IMR-90 (cell line): ENCODE measurements around the gene BTN3A1.

Experiments used
- BHLHE40 ChIP-seq: fragments of 150-350 bp; IDR thresholded peaks from 2 replicates; pipeline ENCODE4 v1.6.1; 2016; ENCODE audit warnings: mild to moderate bottlenecking, low read depth, low read length
- CEBPB ChIP-seq: IDR thresholded peaks from 2 replicates; pipeline ENCODE4 v1.6.1; 2012; ENCODE audit warnings: low read depth, low read length, improper control_type of control experiment
- FOS ChIP-seq: fragments of 150-350 bp; IDR thresholded peaks from 2 replicates; pipeline ENCODE4 v1.6.1; 2016; ENCODE audit warnings: low read depth, low read length
- MAFK ChIP-seq: IDR thresholded peaks from 2 replicates; pipeline ENCODE4 v1.6.1; 2012; ENCODE audit warnings: low read depth, low read length, improper control_type of control experiment
- MAZ ChIP-seq: IDR thresholded peaks from 2 replicates; pipeline ENCODE4 v1.6.1; 2012; ENCODE audit warnings: low read depth, mild to moderate bottlenecking, low read length, improper control_type of control experiment, moderate library complexity, borderline replicate concordance
- MXI1 ChIP-seq: IDR thresholded peaks from 2 replicates; pipeline ENCODE4 v1.6.1; 2012; ENCODE audit warnings: low read depth, mild to moderate bottlenecking, low read length, moderate library complexity, borderline replicate concordance
- NFE2L2 ChIP-seq: fragments of 150-350 bp; IDR thresholded peaks from 2 replicates; pipeline ENCODE4 v1.6.1; 2016; ENCODE audit warnings: low read depth, mild to moderate bottlenecking, low read length
- POLR2A ChIP-seq: IDR thresholded peaks from 2 replicates; pipeline ENCODE4 v1.6.1; 2012; ENCODE audit warnings: mild to moderate bottlenecking, low read depth, low read length
- RCOR1 ChIP-seq: IDR thresholded peaks from 2 replicates; pipeline ENCODE4 v1.6.1; 2012; ENCODE audit warnings: mild to moderate bottlenecking, low read length, improper control_type of control experiment; ENCODE audit not compliant: insufficient replicate concordance
- RFX5 ChIP-seq: IDR thresholded peaks from 2 replicates; pipeline ENCODE4 v1.8.0; 2012; ENCODE audit warnings: low read depth, mild to moderate bottlenecking, low read length, moderate library complexity
- SMC3 ChIP-seq: fragments of 150-350 bp; IDR thresholded peaks from 2 replicates; pipeline ENCODE4 v1.6.1; 2016; ENCODE audit warnings: low read depth, mild to moderate bottlenecking, antibody characterized with exemption, low read length, moderate library complexity
- TF ChIP-seq, protein P1 (sequence below): conservative IDR thresholded peaks from 2 replicates; pipeline ENCODE4 v1.5.1; 2012; ENCODE audit warnings: mild to moderate bottlenecking, low read depth, low read length, improper control_type of control experiment
- TF ChIP-seq, protein P2 (sequence below): fragments of 150-350 bp; IDR thresholded peaks from 2 replicates; pipeline ENCODE4 v1.6.1; 2017; ENCODE audit warnings: mild to moderate bottlenecking, antibody characterized with exemption, low read length, low read depth

DNA sequence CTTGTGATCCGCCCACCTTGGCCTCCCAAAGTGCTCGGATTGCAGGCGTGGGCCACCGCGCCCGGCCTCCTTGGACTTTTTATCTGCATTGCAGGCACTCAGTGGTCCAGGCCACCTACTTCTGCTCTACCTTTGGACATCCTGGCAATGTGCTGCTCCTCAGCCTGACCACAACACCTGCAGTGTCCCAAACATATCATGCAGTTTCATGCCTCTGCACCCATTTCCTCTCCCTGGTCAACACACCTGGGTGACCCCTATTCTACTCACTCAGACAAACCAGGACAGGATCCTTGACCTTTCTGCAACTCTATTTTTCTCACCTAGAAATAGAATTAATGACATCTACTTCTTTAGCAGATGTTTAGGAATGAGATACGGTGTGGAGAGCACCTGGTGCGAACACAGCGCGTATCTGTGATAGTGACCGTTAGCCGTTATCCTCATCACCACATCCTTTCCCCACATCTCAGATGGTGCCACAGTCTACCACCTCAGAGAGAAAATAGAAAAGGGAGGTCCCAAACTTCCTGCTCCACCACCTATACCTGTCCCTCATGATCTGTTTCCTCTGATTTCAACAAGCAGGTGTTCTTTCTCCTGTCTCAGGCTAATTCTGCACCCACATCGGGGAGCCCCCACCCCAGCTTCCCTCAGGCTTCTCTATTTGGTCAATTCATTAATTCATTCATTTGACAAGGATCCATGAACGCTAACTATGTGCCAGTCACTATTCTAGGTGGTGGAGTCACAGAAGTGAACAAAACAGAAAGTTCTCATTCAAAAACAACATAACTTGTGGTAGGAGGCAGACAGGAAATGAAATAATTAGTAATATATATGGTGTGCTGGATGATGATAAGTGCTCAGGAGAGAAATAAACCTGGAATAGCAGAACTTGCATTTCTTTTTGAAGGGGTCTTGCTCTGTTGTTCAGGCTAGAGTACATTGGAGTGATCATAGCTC is 41.3 kb upstream of the BTN3A1 start:
- TF ChIP-seq SMC3 (no peak), POLR2A (no peak), NFE2L2 (no peak), CEBPB (no peak), MXI1 (no peak), RFX5 (no peak), FOS (no peak), MAFK (no peak), RCOR1 (no peak), BHLHE40 (no peak), MAZ (no peak)
- TF ChIP-seq, protein P1, sequence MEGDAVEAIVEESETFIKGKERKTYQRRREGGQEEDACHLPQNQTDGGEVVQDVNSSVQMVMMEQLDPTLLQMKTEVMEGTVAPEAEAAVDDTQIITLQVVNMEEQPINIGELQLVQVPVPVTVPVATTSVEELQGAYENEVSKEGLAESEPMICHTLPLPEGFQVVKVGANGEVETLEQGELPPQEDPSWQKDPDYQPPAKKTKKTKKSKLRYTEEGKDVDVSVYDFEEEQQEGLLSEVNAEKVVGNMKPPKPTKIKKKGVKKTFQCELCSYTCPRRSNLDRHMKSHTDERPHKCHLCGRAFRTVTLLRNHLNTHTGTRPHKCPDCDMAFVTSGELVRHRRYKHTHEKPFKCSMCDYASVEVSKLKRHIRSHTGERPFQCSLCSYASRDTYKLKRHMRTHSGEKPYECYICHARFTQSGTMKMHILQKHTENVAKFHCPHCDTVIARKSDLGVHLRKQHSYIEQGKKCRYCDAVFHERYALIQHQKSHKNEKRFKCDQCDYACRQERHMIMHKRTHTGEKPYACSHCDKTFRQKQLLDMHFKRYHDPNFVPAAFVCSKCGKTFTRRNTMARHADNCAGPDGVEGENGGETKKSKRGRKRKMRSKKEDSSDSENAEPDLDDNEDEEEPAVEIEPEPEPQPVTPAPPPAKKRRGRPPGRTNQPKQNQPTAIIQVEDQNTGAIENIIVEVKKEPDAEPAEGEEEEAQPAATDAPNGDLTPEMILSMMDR: no peak
- TF ChIP-seq, protein P2, sequence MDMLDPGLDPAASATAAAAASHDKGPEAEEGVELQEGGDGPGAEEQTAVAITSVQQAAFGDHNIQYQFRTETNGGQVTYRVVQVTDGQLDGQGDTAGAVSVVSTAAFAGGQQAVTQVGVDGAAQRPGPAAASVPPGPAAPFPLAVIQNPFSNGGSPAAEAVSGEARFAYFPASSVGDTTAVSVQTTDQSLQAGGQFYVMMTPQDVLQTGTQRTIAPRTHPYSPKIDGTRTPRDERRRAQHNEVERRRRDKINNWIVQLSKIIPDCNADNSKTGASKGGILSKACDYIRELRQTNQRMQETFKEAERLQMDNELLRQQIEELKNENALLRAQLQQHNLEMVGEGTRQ: no peak
